ENCODE data around the gene THBS2.
"Not testable (repeated sequence)": the region's sequence is repeated elsewhere in the genome, so short reads cannot be mapped to it uniquely, and the experiment has no call there.

THBS2 gene

DNA sequence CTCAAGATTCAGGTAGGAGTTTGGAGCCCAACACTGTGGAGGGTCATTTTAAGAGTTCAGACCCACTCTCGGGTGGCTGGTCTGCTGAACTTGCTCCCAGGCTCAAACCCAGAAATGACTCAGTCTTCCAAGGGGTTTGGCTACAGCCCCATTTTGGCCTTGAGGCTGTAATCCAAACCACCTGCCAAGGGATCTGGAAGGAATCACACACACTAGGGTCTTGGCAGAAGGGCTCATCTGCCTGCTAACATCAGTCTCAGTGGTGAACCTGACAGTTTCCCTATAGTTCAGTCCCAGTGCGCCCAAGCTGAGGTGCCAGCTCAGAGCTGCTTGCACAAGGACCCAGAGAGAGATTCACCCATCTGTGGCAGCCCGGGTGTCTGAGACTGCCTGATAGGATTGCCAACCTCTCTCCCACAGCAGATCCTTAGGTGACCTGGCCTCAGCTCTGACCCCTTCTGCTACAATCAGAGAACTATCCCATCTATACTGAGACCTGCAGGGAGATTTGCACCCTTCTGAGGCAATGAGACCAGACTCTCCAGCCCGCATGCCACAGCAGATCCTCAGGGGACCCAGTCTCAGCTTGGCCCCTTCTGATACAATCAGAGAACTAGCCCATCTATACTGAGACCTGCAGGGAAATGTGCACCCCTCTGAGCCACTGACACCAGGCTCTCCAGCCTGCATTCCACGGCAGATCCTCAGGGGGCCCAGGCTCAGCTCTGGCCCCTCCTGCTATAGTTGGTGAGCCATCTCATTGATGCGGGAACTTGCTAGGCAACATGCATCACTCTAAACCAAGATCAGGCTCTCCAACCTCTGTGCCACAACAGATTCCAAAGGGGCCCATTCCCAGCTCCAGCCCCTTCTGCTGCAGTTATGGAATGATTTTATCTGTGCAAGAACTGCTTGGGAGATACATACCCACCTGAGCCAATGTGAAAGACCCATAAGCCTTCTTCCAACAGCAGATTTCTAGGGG is 48.2 kb downstream of the THBS2 start:
- DNase-seq, result no peak

DNA sequence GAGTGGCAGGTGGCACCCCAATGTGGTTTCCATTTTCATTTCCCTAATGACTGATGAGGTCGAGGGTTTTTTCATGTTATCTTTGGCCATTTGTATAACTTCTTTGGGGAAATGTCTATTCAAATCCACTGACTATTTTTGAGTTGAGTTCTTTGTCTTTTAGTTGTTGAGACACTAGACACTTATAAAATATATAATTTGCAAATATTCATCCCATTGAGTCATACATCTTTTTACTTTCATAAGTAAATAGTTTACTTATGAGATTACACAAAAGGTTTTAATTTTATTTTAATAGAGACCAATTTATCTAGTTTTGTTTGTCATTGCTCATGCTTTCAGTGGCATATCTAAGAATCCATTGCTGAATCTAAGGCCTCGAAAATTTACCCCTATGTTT is 49.5 kb downstream of the THBS2 start:
- DNase-seq, result no peak

DNA sequence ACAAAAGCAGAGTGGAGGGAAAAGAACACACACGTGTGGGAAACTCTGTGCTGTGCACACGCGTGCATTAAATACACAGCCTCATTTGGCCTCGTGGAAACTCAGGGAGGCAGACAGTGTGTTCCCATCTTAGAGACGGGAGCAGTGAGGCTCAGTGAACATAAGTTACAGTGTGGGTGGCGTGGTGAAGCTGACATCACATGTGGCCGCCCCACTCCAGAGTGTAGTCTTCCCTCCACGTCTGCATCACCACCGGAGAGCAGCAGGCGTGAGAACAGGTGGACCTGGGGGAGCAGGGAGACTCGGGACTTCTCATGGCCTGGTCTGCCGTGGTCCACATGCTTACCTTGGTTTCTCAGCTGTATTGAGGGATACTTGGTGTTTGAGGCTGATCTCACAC is 51.7 kb downstream of the THBS2 start:
- DNase-seq, result no peak

DNA sequence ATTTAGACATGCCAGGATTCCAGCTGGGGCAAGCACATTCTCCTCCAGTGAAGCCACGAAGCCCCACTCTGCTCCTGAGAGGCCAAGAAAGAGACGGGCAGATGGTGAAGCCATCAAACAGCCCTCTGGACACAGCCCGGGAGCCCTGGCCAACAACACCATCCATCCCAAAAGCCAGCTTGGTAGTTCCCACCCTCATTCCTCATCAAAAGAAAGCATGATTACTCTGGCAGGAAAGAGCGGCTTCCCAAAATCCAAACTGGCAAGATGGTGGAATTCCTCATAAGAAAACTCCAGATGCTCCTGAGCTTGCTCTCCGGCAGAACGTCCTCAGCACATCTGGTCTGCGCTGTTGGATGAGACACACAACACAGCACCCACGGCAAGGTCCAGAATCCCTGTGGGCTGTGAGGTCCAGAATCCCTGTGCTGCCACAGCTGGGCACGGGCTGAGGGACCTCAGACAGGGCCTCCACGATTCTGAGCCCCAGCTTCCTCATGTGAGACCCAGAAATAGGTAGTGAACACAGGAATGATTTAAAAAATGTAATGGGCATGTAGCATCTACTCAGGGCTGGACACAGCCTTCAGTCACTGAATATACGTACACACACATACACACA is 52.6 kb downstream of the THBS2 start:
- DNase-seq, result no peak

DNA sequence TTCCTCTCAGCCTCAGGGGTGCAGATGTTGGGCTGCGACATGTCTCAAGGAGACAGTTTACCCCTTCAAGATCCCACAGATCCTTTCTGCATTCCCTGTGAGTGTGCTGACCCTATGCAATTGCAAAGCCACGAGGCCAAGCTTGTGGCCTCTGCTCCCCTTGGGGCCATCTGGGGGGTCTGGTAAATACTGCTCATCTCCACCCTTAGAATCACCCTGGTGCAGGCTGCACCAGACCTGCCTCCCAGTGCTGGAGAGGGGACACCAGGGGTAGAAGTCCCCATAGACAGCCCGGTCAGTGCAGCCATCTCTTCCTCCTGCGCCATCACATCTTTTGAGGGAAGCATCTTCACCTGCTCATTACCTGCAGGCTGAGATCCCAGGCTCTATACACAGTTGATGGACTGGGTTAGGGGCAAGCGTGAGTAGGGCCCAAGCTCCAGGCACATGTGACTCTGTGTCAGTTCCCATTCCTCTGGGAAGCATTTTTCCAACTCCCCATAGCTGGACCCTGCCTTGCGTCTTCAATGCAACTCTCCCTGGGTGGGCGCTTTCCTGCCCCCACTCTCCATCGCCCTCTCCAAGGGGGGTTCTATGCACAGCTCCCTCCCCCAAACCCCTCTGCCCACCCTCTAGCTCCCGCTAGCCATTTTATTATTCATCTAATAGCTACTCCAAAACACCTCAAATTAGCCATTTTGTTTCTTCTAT is 53.9 kb downstream of the THBS2 start:
- DNase-seq, result no peak

DNA sequence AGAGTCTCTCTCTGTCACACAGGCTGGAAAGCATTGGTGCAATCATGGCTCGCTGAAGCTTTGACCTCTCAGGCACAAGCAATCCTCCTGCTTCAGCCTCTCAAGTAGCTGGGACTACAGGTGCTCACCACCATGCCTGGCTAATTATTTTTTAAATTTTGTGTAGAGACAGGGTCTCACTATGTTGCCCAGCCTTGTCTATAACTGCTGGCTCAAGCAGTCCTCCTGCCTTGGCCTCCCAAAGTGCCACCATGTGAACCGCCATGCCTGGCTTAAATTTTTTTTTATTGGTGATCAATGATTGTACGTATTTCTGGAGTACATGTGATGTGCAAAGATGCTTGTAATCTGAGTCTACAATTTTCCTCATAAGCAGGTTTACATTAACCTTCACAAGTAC is 54.8 kb downstream of the THBS2 start:
- no peak for DNase-seq

DNA sequence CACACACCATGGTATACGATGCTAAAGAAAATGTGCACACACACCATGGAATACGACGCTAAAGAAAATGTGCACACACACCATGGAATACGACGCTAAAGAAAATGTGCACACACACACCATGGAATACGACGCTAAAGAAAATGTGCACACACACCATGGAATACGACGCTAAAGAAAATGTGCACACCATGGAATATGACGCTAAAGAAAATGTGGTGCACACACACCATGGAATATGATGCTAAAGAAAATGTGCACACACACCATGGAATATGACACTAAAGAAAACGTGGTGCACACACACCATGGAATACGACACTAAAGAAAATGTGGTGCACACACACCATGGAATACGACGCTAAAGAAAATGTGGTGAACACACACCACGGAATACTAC is 55.7 kb downstream of the THBS2 start:
- DNase-seq, result not testable (repeated sequence)

DNA sequence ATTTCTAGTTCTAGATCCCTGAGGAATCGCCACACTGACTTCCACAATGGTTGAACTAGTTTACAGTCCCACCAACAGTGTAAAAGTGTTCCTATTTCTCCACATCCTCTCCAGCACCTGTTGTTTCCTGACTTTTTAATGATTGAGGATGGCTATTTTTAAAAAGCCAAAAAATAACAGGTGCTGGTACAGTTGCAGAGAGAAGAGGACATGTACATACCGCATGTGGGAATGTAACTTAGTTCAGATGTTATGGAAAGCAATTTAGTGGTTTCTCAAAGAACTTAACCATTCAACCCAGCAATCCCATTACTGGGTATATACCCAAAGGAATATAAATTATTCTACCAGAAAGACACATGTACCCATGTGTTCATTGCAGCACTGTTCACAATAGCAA is 57.4 kb downstream of the THBS2 start:
- not testable (repeated sequence) for DNase-seq

DNA sequence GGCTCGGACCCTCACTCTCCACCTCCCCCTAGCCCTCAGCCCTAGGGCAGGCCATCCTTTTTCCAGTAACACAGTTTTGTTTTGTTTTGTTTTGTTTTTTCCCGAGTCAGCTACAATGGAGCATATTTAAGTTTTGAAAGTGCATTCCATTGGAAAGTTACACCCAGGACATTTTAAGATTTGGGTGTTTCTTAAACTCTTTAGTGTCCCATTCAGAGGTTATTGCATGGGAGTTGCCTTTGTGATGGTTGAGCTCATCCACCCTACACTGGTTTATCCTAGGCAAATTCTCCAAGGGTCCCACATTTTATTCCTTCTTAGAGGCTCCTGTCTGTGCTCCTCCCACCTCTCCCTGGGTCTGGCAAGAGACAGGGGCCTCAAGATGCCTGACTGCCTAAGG is 58.9 kb downstream of the THBS2 start:
- DNase-seq, result no peak

DNA sequence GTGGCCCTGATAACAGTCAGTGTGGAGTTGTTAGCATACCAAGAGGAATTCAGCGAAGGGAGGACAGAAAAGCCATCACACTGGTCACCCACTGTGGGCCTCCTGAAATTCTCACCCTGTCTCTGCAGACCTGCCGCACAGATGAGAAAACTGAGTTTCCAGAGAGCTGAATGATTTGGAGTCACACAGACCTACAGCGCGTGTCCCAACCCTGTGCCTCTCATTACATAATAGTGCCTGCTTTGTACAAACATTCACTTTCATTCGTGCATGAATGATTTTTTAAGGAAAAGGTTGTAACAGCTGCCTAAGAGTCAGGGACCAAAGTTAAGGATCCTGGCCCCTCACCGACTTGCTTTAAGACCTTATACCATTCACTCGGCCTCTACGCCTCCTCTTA is 62.7 kb downstream of the THBS2 start:
- DNase-seq, result no peak

DNA sequence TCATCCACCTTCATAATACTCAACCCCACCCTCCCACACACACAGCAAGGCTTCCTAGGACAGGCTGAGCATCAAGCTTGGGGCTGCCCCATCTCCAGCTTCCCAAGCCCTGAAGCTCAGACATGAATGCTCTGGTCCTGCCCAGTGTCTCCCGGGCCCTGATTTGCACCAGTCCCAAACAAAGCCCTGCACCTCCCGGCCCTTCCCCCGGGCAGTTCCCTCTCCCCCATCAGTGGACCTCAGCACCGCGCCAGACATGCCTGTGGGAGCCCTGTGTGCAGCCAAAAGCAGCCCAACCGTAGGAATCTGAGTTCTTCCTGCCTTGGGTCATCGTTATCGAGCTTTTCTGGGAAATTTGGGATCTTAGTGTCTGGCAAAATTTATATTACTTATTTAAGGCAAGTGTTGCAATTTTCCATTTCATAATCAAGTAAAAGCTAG is 63.5 kb downstream of the THBS2 start:
- no peak for DNase-seq

DNA sequence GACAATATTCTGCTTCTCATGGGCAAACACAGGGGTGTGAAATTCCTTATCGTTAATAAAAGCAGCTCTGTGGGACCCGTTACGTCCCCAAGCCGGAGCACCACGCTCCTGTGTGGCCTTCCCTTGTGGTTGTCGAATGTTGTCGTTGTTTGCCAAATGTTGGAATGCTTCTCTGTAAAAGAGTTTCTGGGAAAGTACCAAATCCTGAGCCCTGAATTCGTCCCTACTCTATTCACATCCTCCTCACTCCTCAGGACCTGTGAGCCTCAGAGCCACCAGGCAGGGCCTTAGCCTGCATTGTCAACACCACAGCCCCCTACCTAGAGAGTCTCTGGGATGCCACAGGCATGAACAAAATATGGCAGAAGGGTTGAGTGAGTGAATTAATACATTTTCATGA is 64.0 kb downstream of the THBS2 start:
- DNase-seq, result no peak

DNA sequence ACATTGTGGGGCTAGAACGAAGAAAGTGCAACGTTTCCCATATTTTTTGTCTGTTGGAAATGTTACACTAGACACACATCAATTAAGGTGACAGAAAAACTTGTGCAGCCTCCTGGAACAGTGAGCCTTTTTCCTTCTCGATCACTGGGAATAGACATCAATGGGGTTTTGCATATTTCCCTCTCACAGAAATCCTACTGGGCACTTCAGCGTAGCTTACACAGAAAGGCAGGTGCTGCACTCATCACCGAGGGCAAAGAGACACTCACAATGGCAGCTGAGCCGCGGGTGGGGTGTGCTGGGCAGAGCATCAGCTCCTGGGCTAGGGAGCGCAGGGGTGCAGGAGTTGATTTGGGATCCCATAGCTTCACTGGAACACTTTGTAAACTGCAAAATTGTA is 64.5 kb downstream of the THBS2 start:
- no peak for DNase-seq

DNA sequence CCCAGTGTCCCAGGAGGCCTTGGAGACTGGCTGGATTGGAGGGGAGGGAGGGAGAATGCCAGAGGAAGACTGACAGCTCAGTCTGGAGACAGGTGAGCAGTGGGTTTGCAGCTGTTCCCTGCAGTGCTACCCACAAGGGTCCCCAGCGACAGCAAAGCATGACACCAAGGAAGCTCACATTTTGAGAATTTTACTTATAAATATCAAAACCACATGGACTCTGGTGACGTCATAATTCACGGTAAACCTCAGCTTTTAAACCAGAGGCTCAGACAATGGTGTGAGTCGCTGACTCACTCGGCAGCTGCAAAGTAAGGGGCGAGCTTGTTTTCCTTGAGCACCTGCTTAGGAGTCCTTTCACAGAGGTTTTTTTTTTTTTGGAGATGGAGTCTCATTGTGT is 65.2 kb downstream of the THBS2 start:
- DNase-seq, result no peak

DNA sequence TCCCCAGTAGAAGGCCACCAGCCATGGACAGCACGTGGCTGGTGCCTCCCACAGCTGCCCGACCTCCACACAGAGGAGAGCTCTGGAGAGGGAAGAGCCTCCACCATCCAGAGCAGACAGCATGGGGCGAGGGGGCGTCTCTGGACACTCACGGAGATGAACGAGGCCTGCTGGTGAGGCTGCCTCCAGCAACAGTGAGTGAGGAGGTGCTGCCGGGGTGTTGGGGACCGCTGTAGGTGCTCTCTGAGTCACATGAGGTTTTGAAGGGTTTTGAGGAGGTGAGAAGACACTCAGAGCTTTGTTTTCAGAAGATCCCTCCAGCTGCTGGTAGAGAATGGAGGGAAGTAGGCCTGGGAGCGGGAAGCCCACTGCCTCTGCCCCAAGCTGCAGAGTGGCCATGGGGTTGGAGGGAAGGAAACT is 65.6 kb downstream of the THBS2 start:
- no peak for DNase-seq

DNA sequence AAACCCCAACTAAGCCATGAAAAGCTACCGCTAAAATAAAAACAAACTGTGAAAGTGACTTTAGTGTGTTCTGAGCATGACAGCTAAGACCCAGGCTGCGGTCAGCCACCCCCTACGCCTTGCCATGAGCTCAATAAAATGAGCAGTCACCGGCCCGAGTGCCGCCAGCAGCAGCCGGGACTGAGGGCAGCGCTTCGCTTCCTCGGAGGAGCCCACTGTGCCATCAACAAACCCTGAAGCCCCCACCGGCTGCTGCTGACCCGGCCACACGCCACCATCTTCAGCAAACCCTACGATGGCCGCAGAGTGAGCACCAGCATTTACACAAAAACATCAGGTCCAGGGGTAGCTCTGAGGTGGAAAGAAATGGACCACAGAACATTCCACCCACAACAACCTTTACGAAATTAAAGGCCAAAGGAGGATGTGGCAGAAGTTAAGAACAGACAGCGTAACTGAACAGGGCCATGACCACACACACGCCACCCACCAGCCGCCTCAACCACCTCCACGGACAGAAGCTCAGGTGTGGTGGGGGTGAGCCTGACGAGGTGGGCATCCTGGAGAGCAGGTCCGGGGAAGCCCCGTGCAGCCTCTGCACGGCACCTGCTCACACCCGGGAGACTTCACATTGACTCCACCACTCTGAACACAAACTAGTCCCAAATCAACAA is 67.0 kb downstream of the THBS2 start:
- no peak for DNase-seq

DNA sequence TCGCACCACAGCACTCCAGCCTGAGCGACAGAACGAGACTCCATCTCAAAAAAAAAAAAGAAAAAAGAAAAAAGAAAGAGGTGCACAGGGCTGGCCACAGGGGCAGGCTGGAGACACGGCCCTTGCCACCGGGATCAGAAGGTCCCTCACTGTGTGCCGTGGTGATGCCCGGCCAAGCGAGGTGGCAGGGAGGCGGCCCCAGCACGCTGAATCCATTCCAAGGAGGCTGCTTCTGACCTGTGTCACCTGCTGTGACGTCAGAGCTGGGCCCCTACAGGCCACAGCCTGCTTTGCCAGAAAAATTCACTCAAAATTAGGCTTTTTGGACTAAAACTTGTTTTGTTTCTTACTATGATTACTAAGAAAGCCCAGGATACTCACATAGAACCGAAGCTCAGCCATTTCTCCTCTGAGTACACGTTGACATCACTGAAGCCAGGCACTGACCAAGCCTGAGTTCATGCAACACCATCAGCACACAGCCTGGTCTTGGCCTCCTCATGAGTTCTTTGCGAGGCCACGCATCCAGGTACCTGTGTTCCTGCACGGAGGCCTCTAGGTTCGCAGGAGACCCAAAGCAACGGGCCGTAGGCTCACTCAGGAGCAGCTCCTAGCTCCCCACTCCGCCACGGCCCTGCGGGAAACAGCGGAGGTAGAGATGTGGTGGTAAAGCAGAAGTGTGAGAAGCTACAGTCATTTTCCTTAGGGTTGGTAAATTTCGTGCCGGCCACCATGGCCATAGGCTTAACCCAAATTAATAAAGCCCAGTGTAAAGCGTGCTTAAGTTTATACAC is 67.8 kb downstream of the THBS2 start:
- no peak for DNase-seq

DNA sequence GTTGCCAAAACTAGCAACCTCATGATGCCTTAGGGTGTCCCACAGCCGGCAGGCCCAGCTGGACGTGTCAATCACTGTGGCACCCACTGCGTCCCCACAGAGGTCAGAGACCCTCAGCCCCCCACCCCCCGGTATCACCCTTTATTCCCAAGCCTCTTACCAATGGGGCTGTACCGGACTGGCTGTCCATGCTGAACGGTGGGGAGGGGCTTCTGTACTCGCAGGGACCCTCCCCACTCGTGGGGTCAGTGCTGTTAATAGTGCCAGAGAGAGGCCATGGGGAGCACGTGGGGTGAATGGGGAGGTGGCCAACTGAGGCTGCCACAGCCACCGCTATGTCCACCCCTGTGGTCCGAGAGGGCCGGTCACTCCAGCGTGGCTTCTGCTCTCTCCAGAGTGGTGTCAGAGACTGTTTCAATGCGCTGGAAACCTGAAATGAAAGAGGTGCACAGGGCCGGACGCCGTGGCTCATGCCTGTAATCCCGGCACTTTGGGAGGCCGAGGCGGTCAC is 68.6 kb downstream of the THBS2 start:
- no peak for DNase-seq

DNA sequence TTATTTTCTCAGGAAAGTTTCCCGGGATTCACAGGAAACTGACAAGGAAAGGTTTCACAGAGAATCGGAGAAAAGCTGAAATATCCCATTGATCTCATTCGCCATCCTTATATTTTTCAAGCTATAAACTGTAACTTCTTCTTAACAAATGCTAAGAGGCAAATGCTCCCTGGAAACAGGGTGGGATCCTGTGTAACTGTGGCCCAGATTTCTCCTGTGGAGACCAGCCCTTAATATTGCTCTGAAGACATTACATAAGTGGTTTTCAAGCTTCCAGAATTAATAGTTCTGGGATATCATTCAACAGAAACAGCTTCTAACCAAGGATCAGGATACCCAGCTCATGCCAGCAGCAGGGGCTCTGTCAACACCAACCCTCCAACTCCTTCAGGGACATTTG is 69.2 kb downstream of the THBS2 start:
- no peak for DNase-seq

DNA sequence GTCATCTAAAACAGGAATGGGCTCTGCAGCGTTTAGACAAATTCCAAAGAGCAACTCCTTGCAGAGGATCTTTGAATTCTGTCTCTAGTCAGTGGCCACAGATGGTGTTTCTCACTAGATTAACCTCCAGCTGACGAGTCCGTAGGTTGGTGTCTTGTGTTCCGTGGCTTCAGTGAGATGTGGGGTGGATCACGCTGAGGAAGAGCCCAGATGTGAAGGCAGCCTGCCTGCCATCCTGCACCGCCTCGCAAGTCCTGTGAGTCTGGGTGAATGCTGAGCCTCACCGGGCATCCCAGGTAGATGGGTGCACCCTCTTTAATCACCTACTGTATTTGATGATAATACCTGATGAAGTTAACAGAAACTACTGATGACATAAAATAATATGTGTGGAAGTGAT is 70.4 kb downstream of the THBS2 start:
- no peak for DNase-seq

DNA sequence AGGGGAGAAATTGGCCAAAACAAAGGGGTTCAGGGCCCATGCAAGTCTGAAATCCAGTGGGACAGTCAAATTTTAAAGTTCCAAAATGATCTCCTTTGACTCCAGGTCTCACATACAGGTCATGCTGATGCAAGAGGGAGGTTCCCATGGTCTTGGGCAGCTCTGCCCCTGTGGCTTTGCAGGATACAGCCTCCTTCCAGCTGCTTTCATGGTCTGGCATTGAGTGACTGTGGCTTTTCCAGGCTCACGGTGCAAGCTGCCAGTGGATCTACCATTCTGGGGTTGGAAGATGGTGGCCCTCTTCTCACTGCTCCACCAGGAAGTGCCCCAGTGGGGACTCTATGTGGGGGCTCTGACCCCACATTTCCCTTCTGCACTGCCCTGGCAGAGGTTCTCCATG is 73.8 kb downstream of the THBS2 start:
- DNase-seq, result not testable (repeated sequence)
